IMR-90 (cell line): ENCODE data around the gene DGKB. TPM values are rescaled to one million over a fixed set of nuclear protein-coding genes. Genes with fewer than 3 reads are reported as not detected.

Experiments
- ATAC-seq: fragments of 200-7000 bp; cut with Tn5 transposase; 2 replicates; pipeline ENCODE4 v1.9.1; 2020; ENCODE audit warnings: low read depth, mild to moderate bottlenecking, moderate library complexity
- BruUV-seq: library from RNA; stranded (reverse); fragments of 400-500 nt; replicated peaks from 2 replicates; lab custom pipeline; 2021; lab: Mats Ljungman, UMichigan
- CTCF ChIA-PET: fragments of 300-600 bp; formaldehyde crosslinking; extraction: SDS; loops from one replicate; lab custom pipeline; 2021; ENCODE audit warnings: antibody characterized with exemption; lab: Yijun Ruan, JAX
- POLR2A ChIA-PET: fragments of 300-600 bp; sonication (Branson Sonifier 250); formaldehyde crosslinking; loops from one replicate; lab custom pipeline; 2022; ENCODE audit warnings: antibody characterized with exemption; ENCODE audit not compliant: unreplicated experiment; lab: Charles Lee
- DNase-seq: peaks from one replicate; pipeline ENCODE4 v3.0.0; 2013
- H2AFZ ChIP-seq: replicated peaks from 2 replicates; pipeline ENCODE3; 2013; ENCODE audit warnings: low read length, mild to moderate bottlenecking; ENCODE audit not compliant: poor library complexity
- H2AK5ac ChIP-seq: 2 replicates; pipeline ENCODE4 v1.6.1; 2013; ENCODE audit warnings: low read depth, low read length, inconsistent platforms
- H2AK9ac ChIP-seq: replicated peaks from 2 replicates; pipeline ENCODE3; 2013; ENCODE audit warnings: mild to moderate bottlenecking, low read depth, low read length, moderate library complexity; ENCODE audit not compliant: poor library complexity
- H2BK120ac ChIP-seq: 2 replicates; pipeline ENCODE4 v1.6.1; 2013; ENCODE audit warnings: low read depth, low read length, inconsistent platforms
- H2BK15ac ChIP-seq: 3 replicates; pipeline ENCODE4 v1.6.1; 2013; ENCODE audit warnings: low read depth, low read length, inconsistent platforms
- H2BK20ac ChIP-seq: 2 replicates; pipeline ENCODE4 v1.6.1; 2013; ENCODE audit warnings: low read depth, mild to moderate bottlenecking, inconsistent platforms, low read length, moderate library complexity
- H2BK5ac ChIP-seq: 2 replicates; pipeline ENCODE4 v1.6.1; 2013; ENCODE audit warnings: mild to moderate bottlenecking, low read depth, low read length, inconsistent platforms; ENCODE audit not compliant: poor library complexity, severe bottlenecking
- H3K14ac ChIP-seq: replicated peaks from 2 replicates; pipeline ENCODE4 v1.6.1; 2013; ENCODE audit warnings: low read depth, low read length, inconsistent platforms
- H3K18ac ChIP-seq: 2 replicates; pipeline ENCODE4 v1.6.1; 2013; ENCODE audit warnings: low read depth, low read length, control low read depth
- H3K23ac ChIP-seq: 2 replicates; pipeline ENCODE4 v1.6.1; 2013; ENCODE audit warnings: low read depth, low read length, inconsistent platforms
- H3K27ac ChIP-seq: 2 replicates; pipeline ENCODE4 v1.5.1; 2013; ENCODE audit warnings: mild to moderate bottlenecking, control low read depth, low read length; ENCODE audit not compliant: insufficient read depth
- H3K27me3 ChIP-seq: 2 replicates; pipeline ENCODE4 v1.6.1; 2013; ENCODE audit warnings: low read length; ENCODE audit not compliant: control insufficient read depth, insufficient read depth
- H3K36me3 ChIP-seq: 2 replicates; pipeline ENCODE4 v1.6.1; 2013; ENCODE audit warnings: low read length, mixed read lengths; ENCODE audit not compliant: control insufficient read depth, insufficient read depth
- H3K4ac ChIP-seq: 2 replicates; pipeline ENCODE4 v1.6.1; 2013; ENCODE audit warnings: low read depth, low read length, inconsistent platforms
- H3K4me1 ChIP-seq: 2 replicates; pipeline ENCODE4 v1.6.1; 2013; ENCODE audit warnings: low read length, mixed read lengths; ENCODE audit not compliant: control insufficient read depth, insufficient read depth
- H3K4me2 ChIP-seq: 2 replicates; pipeline ENCODE4 v1.6.1; 2013; ENCODE audit warnings: low read depth, mild to moderate bottlenecking, control low read depth, low read length, moderate library complexity
- H3K4me3 ChIP-seq: 2 replicates; pipeline ENCODE4 v1.5.1; 2013; ENCODE audit warnings: low read depth, mild to moderate bottlenecking, control low read depth, low read length, moderate library complexity; ENCODE audit not compliant: insufficient read depth
- H3K56ac ChIP-seq: 2 replicates; pipeline ENCODE4 v1.6.1; 2013; ENCODE audit warnings: low read length, inconsistent platforms; ENCODE audit not compliant: insufficient read depth; ENCODE audit errors: extremely low read depth
- H3K79me1 ChIP-seq, 2 experiments: 2 replicates each; pipeline ENCODE4 v1.6.1; 2013; ENCODE audit warnings: low read length in 2 of 2, inconsistent platforms in 1 of 2, low read depth in 1 of 2
- H3K9ac ChIP-seq: 2 replicates; pipeline ENCODE4 v1.6.1; 2013; ENCODE audit warnings: low read depth, low read length, control low read depth
- H3K9me1 ChIP-seq: 2 replicates; pipeline ENCODE4 v1.6.1; 2013; ENCODE audit warnings: low read length, inconsistent platforms; ENCODE audit not compliant: insufficient read depth
- H3K9me3 ChIP-seq: 2 replicates; pipeline ENCODE4 v1.6.1; 2013; ENCODE audit warnings: low read length; ENCODE audit not compliant: control insufficient read depth, insufficient read depth
- H4K20me1 ChIP-seq: 2 replicates; pipeline ENCODE4 v1.6.1; 2013; ENCODE audit warnings: low read length, inconsistent platforms; ENCODE audit not compliant: insufficient read depth
- H4K5ac ChIP-seq: 2 replicates; pipeline ENCODE4 v1.6.1; 2013; ENCODE audit warnings: mild to moderate bottlenecking, low read depth, low read length, control low read depth
- H4K8ac ChIP-seq, 2 experiments: 2 replicates each; pipeline ENCODE4 v1.6.1; 2013; ENCODE audit warnings: low read depth in 2 of 2, low read length in 2 of 2, control low read depth in 1 of 2, inconsistent platforms in 1 of 2
- H4K91ac ChIP-seq: 2 replicates; pipeline ENCODE4 v1.6.1; 2013; ENCODE audit warnings: low read depth, low read length, inconsistent platforms; ENCODE audit not compliant: insufficient read depth
- BHLHE40 ChIP-seq: fragments of 150-350 bp; IDR thresholded peaks from 2 replicates; pipeline ENCODE4 v1.6.1; 2016; ENCODE audit warnings: mild to moderate bottlenecking, low read depth, low read length
- CHD1 ChIP-seq: IDR thresholded peaks from 2 replicates; pipeline ENCODE4 v1.6.1; 2012; ENCODE audit warnings: low read depth, low read length, improper control_type of control experiment
- CTCF ChIP-seq: conservative IDR thresholded peaks from 2 replicates; pipeline ENCODE4 v1.5.1; 2012; ENCODE audit warnings: mild to moderate bottlenecking, low read depth, low read length, improper control_type of control experiment
- ELK1 ChIP-seq: fragments of 150-350 bp; IDR thresholded peaks from 2 replicates; pipeline ENCODE4 v1.6.1; 2016; ENCODE audit warnings: low read depth, mild to moderate bottlenecking, low read length, moderate library complexity, borderline replicate concordance
- FOS ChIP-seq: fragments of 150-350 bp; IDR thresholded peaks from 2 replicates; pipeline ENCODE4 v1.6.1; 2016; ENCODE audit warnings: low read depth, low read length
- MAFK ChIP-seq: IDR thresholded peaks from 2 replicates; pipeline ENCODE4 v1.6.1; 2012; ENCODE audit warnings: low read depth, low read length, improper control_type of control experiment
- MAZ ChIP-seq: IDR thresholded peaks from 2 replicates; pipeline ENCODE4 v1.6.1; 2012; ENCODE audit warnings: low read depth, mild to moderate bottlenecking, low read length, improper control_type of control experiment, moderate library complexity, borderline replicate concordance
- MXI1 ChIP-seq: IDR thresholded peaks from 2 replicates; pipeline ENCODE4 v1.6.1; 2012; ENCODE audit warnings: low read depth, mild to moderate bottlenecking, low read length, moderate library complexity, borderline replicate concordance
- NFE2L2 ChIP-seq: fragments of 150-350 bp; IDR thresholded peaks from 2 replicates; pipeline ENCODE4 v1.6.1; 2016; ENCODE audit warnings: low read depth, mild to moderate bottlenecking, low read length
- POLR2A ChIP-seq: IDR thresholded peaks from 2 replicates; pipeline ENCODE4 v1.6.1; 2012; ENCODE audit warnings: mild to moderate bottlenecking, low read depth, low read length
- RAD21 ChIP-seq: IDR thresholded peaks from 2 replicates; pipeline ENCODE4 v1.6.1; 2012; ENCODE audit warnings: low read length, improper control_type of control experiment
- RCOR1 ChIP-seq: IDR thresholded peaks from 2 replicates; pipeline ENCODE4 v1.6.1; 2012; ENCODE audit warnings: mild to moderate bottlenecking, low read length, improper control_type of control experiment; ENCODE audit not compliant: insufficient replicate concordance
- RFX5 ChIP-seq: IDR thresholded peaks from 2 replicates; pipeline ENCODE4 v1.8.0; 2012; ENCODE audit warnings: low read depth, mild to moderate bottlenecking, low read length, moderate library complexity
- USF2 ChIP-seq: fragments of 150-350 bp; IDR thresholded peaks from 2 replicates; pipeline ENCODE4 v1.6.1; 2017; ENCODE audit warnings: mild to moderate bottlenecking, antibody characterized with exemption, low read length, low read depth
- WGBS, 2 experiments: methylation state at CpG; one replicate each; pipeline versions ENCODE4 v1.1.5 to v1.1.7; 2013; ENCODE audit warnings: missing lambda C conversion rate in 2 of 2; ENCODE audit not compliant: insufficient read length in 1 of 2; ENCODE audit errors: extremely low coverage in 2 of 2; 5-methylcytosine and 5-hydroxymethylcytosine counted together
- dilution Hi-C: fragments of 300-500 bp; cut with HindIII; formaldehyde crosslinking; loops from one replicate; pipeline ENCODE4 v1.14.3; 2018; ENCODE audit warnings: low sequenced_read_pairs; ENCODE audit not compliant: unreplicated experiment
- in situ Hi-C: fragments of 300-500 bp; cut with MboI; formaldehyde crosslinking; loops from 3 replicates; pipeline ENCODE4 v1.14.3; 2019; ENCODE audit warnings: low sequenced_read_pairs, inconsistent platforms, mixed read lengths
- intact Hi-C: fragments of 100-400 bp; cut with micrococcal nuclease; formaldehyde crosslinking; loops from 2 replicates; pipeline ENCODE4 v1.10.0; 2022
- polyA plus RNA-seq, 3 experiments: library from polyadenylated mRNA; depleted of rRNA; stranded (reverse); fragments of >200 nt; gene quantifications; 2 replicates each; pipeline ENCODE4 v1.2.3, GENCODE V29; 2012; ENCODE audit warnings: low replicate concordance in 1 of 3
- total RNA-seq: library from RNA; depleted of rRNA; stranded (reverse); fragments of >200 nt; gene quantifications from 2 replicates; pipeline ENCODE4 v1.2.3, GENCODE V29; 2012

DGKB gene
- total and polyA plus RNA-seq, 2 of the 4 experiments (the other 2 are of a cell fraction) = not detected

- no peak overlapping the region for H2AFZ ChIP-seq
- ATAC-seq = no peak
- in situ Hi-C loops = no loop called here
These were observed 181.8 kb downstream of the DGKB start for GRCh38 chr7:14720785-14721184.

More at GRCh38 chr7:14720785-14721184, 181.8 kb downstream of the DGKB start:
- Histone ChIP-seq H4K91ac (no peak overlapping the region), H2BK15ac (no peak overlapping the region), H2BK120ac (no peak overlapping the region), H3K9me3 (no peaks in the 10 kb centered on the region), H3K79me1 (no peaks in the 10 kb centered on the region), H3K14ac (no peak overlapping the region), H3K4me2 (no peak overlapping the region), H2AK9ac (no peak overlapping the region), H2BK5ac (no peak overlapping the region), H3K4me1 (no peaks in the 10 kb centered on the region), H4K5ac (no peak overlapping the region), H3K9me1 (no peaks in the 10 kb centered on the region), H3K18ac (no peak overlapping the region), H3K56ac (no peak overlapping the region), H2AK5ac (no peak overlapping the region), H3K27me3 (no peaks in the 10 kb centered on the region), H4K20me1 (no peaks in the 10 kb centered on the region), H2BK20ac (no peak overlapping the region), H3K4me3 (no peak overlapping the region), H4K8ac (no peak overlapping the region), H3K23ac (no peak overlapping the region), H3K36me3 (no peaks in the 10 kb centered on the region), H3K9ac (no peak overlapping the region), H3K27ac (no peak overlapping the region), H3K4ac (no peak overlapping the region)
- BruUV-seq = no TSS peak
- POLR2A ChIA-PET = no interaction called here
- dilution Hi-C loops (no loop called here), intact Hi-C loops (no loop called here)
- TF ChIP-seq CTCF = no peak
- no peak for TF ChIP-seq BHLHE40
- TF ChIP-seq RCOR1 = no peak
- TF ChIP-seq POLR2A = no peak
- TF ChIP-seq RFX5 = no peak
- no peak for TF ChIP-seq NFE2L2
- no peak for TF ChIP-seq MAFK
- TF ChIP-seq MXI1 = no peak
- no peak for TF ChIP-seq CHD1
- no peak for TF ChIP-seq ELK1
- no peak for TF ChIP-seq FOS
- no peak for TF ChIP-seq RAD21
- TF ChIP-seq USF2 = no peak
- TF ChIP-seq MAZ = no peak
- CTCF ChIA-PET = interaction anchor here (0.7 kb wide), 2 partner anchors 22 to 31 kb away, joined by 4 to 6 read pairs; no protein-coding TSS in a partner anchor
- WGBS, 2 experiments = 80% methylated on average over 1 of the region's 3 CpGs; no CpG with 5 or more reads in 1 of the 2 experiments
- no peak for DNase-seq
